GM23338 (cell line): Measurements from ENCODE around the gene SETD1B.

ENCODE experiments used
- CREB1 ChIP-seq: fragments of 250-450 bp; sonication (Bioruptor Pico); IDR thresholded peaks from 2 replicates; pipeline ENCODE4 v1.5.0; 2020; ENCODE audit warnings: low read depth, mild to moderate bottlenecking, moderate library complexity
- CTCF ChIP-seq, 2 experiments: fragments of 200-600 bp in 1 of 2; sonication (generic) in 1 of 2; conservative IDR thresholded peaks; 2 replicates each; pipeline versions ENCODE4 v1.5.1 to v1.6.1; 2016 to 2017; ENCODE audit warnings: antibody characterized with exemption in 2 of 2, low read depth in 2 of 2, mild to moderate bottlenecking in 2 of 2, moderate library complexity in 1 of 2

GRCh38 chr12:121830134-121830533, 26.3 kb downstream of the SETD1B start:
- TF ChIP-seq CREB1 (CRISPR knock-in tag) (no peak), CTCF (conservative IDR thresholded peaks at IDR 0.05; ENCODE audit: low read depth in 2 of 2) (no peak)
